ENCODE results near the gene C2orf49.

The C2orf49 gene

DNA sequence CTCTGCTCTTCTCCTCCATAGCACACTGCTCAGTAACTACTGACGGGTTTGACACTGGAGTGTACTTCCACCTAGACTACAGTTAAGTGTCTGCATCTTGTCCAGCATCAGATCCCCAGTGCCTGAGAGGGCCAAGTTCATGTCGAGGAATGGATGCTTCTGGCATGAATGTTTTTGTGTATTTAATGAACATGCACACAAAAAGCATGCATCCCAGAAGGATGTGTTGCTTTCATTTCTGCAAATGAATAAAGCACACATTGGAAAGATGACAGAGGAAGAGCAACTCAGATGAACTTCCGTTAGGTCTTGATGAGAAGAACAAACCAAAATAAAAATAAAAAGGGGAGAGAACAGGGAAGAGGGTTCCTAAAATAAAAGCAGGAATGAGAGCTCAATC, 27.9 kb downstream of the C2orf49 start:
- WGBS (ENCODE audit: extremely low coverage, insufficient coverage, insufficient read length), result no CpG with 5 or more reads among the region's 3 CpGs
- no peak overlapping the region for H3K4ac ChIP-seq (ENCODE audit: low read depth, low read length)
- no peaks in the 10 kb centered on the region for H3K79me1 ChIP-seq (ENCODE audit: low read length)

GRCh38 chr2:105368759-105369408, 31.5 kb downstream of the C2orf49 start:
- H3K4me1 ChIP-seq (ENCODE audit: control insufficient read depth in 1 of 2, insufficient read depth in 2 of 2, low read length in 2 of 2), result peaks cover 0 to 2% of the 10 kb centered on the region in 2 experiments
- no peak overlapping the region for H3K14ac ChIP-seq (ENCODE audit: low read length)
- no peaks in the 10 kb centered on the region for H3K9me3 ChIP-seq (ENCODE audit: insufficient read depth, low read depth, low read length)
- H3K79me2 ChIP-seq (ENCODE audit: control insufficient read depth, insufficient read depth, low read length, poor library complexity), result no peaks in the 10 kb centered on the region
- no peak overlapping the region for H2AK5ac ChIP-seq (ENCODE audit: low read length)
- H3K4me3 ChIP-seq (ENCODE audit: low read depth, low read length), result no peak overlapping the region
- H3K27me3 ChIP-seq (ENCODE audit: insufficient read depth, low read length), result no peaks in the 10 kb centered on the region
- no peak overlapping the region for H2BK5ac ChIP-seq (ENCODE audit: low read depth, low read length, poor library complexity)
- H3K9ac ChIP-seq (ENCODE audit: low read length), result no peak overlapping the region
- H2BK12ac ChIP-seq (ENCODE audit: low read length), result no peak overlapping the region
- H3K4ac ChIP-seq (ENCODE audit: low read depth, low read length), result no peak overlapping the region
- no peak overlapping the region for H3K23ac ChIP-seq (ENCODE audit: low read length)
- peaks cover 44 to 67% of the 10 kb centered on the region in 2 experiments for H3K36me3 ChIP-seq (ENCODE audit: control insufficient read depth in 1 of 2, insufficient read depth in 2 of 2, low read length in 2 of 2)
- no peak overlapping the region for H4K8ac ChIP-seq (ENCODE audit: low read depth, low read length)
- no peak overlapping the region for H2BK120ac ChIP-seq (ENCODE audit: insufficient read depth, low read length, poor library complexity)
- H4K12ac ChIP-seq (ENCODE audit: low read depth, low read length), result no peak overlapping the region
- no peak overlapping the region for H3K18ac ChIP-seq (ENCODE audit: low read length)
- H4K91ac ChIP-seq (ENCODE audit: low read depth, low read length), result no peak overlapping the region
- H3K4me2 ChIP-seq (ENCODE audit: low read length), result no peak overlapping the region
- H3K27ac ChIP-seq (ENCODE audit: low read depth, low read length), result no peak overlapping the region
- WGBS (ENCODE audit: extremely low coverage, insufficient coverage, insufficient read length), result no CpG with 5 or more reads among the region's 8 CpGs
- no peak for DNase-seq
- H2AFZ ChIP-seq (ENCODE audit: insufficient read depth, low read length, poor library complexity), result no peak overlapping the region
- H3K79me1 ChIP-seq (ENCODE audit: low read length), result no peaks in the 10 kb centered on the region

More for the DNA sequence above, 27.9 kb downstream of the C2orf49 start:
- Histone ChIP-seq H3K27ac (ENCODE audit: low read depth, low read length) (no peak overlapping the region), H3K4me2 (ENCODE audit: low read length) (no peak overlapping the region), H4K91ac (ENCODE audit: low read depth, low read length) (no peak overlapping the region), H3K23ac (ENCODE audit: low read length) (no peak overlapping the region), H3K79me2 (ENCODE audit: control insufficient read depth, insufficient read depth, low read length, poor library complexity) (no peaks in the 10 kb centered on the region), H3K9ac (ENCODE audit: low read length) (no peak overlapping the region), H3K4me1 (ENCODE audit: control insufficient read depth in 1 of 2, insufficient read depth in 2 of 2, low read length in 2 of 2) (no peaks in the 10 kb centered on the region), H3K4me3 (ENCODE audit: low read depth, low read length) (no peak overlapping the region), H4K8ac (ENCODE audit: low read depth, low read length) (no peak overlapping the region), H4K12ac (ENCODE audit: low read depth, low read length) (no peak overlapping the region), H2BK120ac (ENCODE audit: insufficient read depth, low read length, poor library complexity) (no peak overlapping the region), H2BK12ac (ENCODE audit: low read length) (no peak overlapping the region), H3K14ac (ENCODE audit: low read length) (no peak overlapping the region), H3K9me3 (ENCODE audit: insufficient read depth, low read depth, low read length) (no peaks in the 10 kb centered on the region), H2AK5ac (ENCODE audit: low read length) (no peak overlapping the region), H3K36me3 (ENCODE audit: control insufficient read depth in 1 of 2, insufficient read depth in 2 of 2, low read length in 2 of 2) (peaks cover 46 to 72% of the 10 kb centered on the region in 2 experiments), H2AFZ (ENCODE audit: insufficient read depth, low read length, poor library complexity) (no peak overlapping the region), H3K27me3 (ENCODE audit: insufficient read depth, low read length) (no peaks in the 10 kb centered on the region), H3K18ac (ENCODE audit: low read length) (no peak overlapping the region), H2BK5ac (ENCODE audit: low read depth, low read length, poor library complexity) (no peak overlapping the region)
- DNase-seq, result no peak

- H3K36me3 ChIP-seq (ENCODE audit: control insufficient read depth in 1 of 2, insufficient read depth in 2 of 2, low read length in 2 of 2), result peaks cover 45 to 66% of the 10 kb centered on the region in 2 experiments
- H3K4me2 ChIP-seq (ENCODE audit: low read length), result no peak overlapping the region
- no peak overlapping the region for H3K4ac ChIP-seq (ENCODE audit: low read depth, low read length)
- H2BK12ac ChIP-seq (ENCODE audit: low read length), result no peak overlapping the region
- no peak overlapping the region for H2AK5ac ChIP-seq (ENCODE audit: low read length)
- no peak overlapping the region for H4K91ac ChIP-seq (ENCODE audit: low read depth, low read length)
- no peak overlapping the region for H3K27ac ChIP-seq (ENCODE audit: low read depth, low read length)
- H3K4me3 ChIP-seq (ENCODE audit: low read depth, low read length), result no peak overlapping the region
- H3K79me2 ChIP-seq (ENCODE audit: control insufficient read depth, insufficient read depth, low read length, poor library complexity), result no peaks in the 10 kb centered on the region
- H3K18ac ChIP-seq (ENCODE audit: low read length), result no peak overlapping the region
- no peak overlapping the region for H2AFZ ChIP-seq (ENCODE audit: insufficient read depth, low read length, poor library complexity)
- H3K14ac ChIP-seq (ENCODE audit: low read length), result no peak overlapping the region
- no peak overlapping the region for H3K23ac ChIP-seq (ENCODE audit: low read length)
- WGBS (ENCODE audit: extremely low coverage, insufficient coverage, insufficient read length), result no CpG with 5 or more reads among the region's 30 CpGs
- H4K12ac ChIP-seq (ENCODE audit: low read depth, low read length), result no peak overlapping the region
- H2BK5ac ChIP-seq (ENCODE audit: low read depth, low read length, poor library complexity), result no peak overlapping the region
- H3K9ac ChIP-seq (ENCODE audit: low read length), result no peak overlapping the region
- no peaks in the 10 kb centered on the region for H3K9me3 ChIP-seq (ENCODE audit: insufficient read depth, low read depth, low read length)
- peaks cover 0 to 2% of the 10 kb centered on the region in 2 experiments for H3K4me1 ChIP-seq (ENCODE audit: control insufficient read depth in 1 of 2, insufficient read depth in 2 of 2, low read length in 2 of 2)
- H2BK120ac ChIP-seq (ENCODE audit: insufficient read depth, low read length, poor library complexity), result no peak overlapping the region
- no peaks in the 10 kb centered on the region for H3K27me3 ChIP-seq (ENCODE audit: insufficient read depth, low read length)
- no peaks in the 10 kb centered on the region for H3K79me1 ChIP-seq (ENCODE audit: low read length)
- peak; percentile 97 to 99 for DNase-seq
- H4K8ac ChIP-seq (ENCODE audit: low read depth, low read length), result no peak overlapping the region
These were observed 32.7 kb downstream of the C2orf49 start for GRCh38 chr2:105369777-105370690.

- no peak overlapping the region for H3K23ac ChIP-seq (ENCODE audit: low read length)
- H3K9ac ChIP-seq (ENCODE audit: low read length), result no peak overlapping the region
- H3K18ac ChIP-seq (ENCODE audit: low read length), result no peak overlapping the region
- no peaks in the 10 kb centered on the region for H3K79me1 ChIP-seq (ENCODE audit: low read length)
- no peak overlapping the region for H2BK5ac ChIP-seq (ENCODE audit: low read depth, low read length, poor library complexity)
- peaks cover 41 to 69% of the 10 kb centered on the region in 2 experiments for H3K36me3 ChIP-seq (ENCODE audit: control insufficient read depth in 1 of 2, insufficient read depth in 2 of 2, low read length in 2 of 2)
- H2AFZ ChIP-seq (ENCODE audit: insufficient read depth, low read length, poor library complexity), result no peak overlapping the region
- no peak overlapping the region for H3K27ac ChIP-seq (ENCODE audit: low read depth, low read length)
- no peak overlapping the region for H2BK12ac ChIP-seq (ENCODE audit: low read length)
- no peak overlapping the region for H3K4me2 ChIP-seq (ENCODE audit: low read length)
- DNase-seq, result peak; percentile 96 to 98
- no peak overlapping the region for H4K91ac ChIP-seq (ENCODE audit: low read depth, low read length)
- no peak overlapping the region for H4K8ac ChIP-seq (ENCODE audit: low read depth, low read length)
- H3K4me1 ChIP-seq (ENCODE audit: control insufficient read depth in 1 of 2, insufficient read depth in 2 of 2, low read length in 2 of 2), result peaks cover 2 to 8% of the 10 kb centered on the region in 2 experiments
- H3K9me3 ChIP-seq (ENCODE audit: insufficient read depth, low read depth, low read length), result no peaks in the 10 kb centered on the region
- no peak overlapping the region for H4K12ac ChIP-seq (ENCODE audit: low read depth, low read length)
- H3K4ac ChIP-seq (ENCODE audit: low read depth, low read length), result no peak overlapping the region
- no peak overlapping the region for H2BK120ac ChIP-seq (ENCODE audit: insufficient read depth, low read length, poor library complexity)
- no peaks in the 10 kb centered on the region for H3K27me3 ChIP-seq (ENCODE audit: insufficient read depth, low read length)
- WGBS (ENCODE audit: extremely low coverage, insufficient coverage, insufficient read length), result no CpG with 5 or more reads among the region's 10 CpGs
- H3K14ac ChIP-seq (ENCODE audit: low read length), result no peak overlapping the region
- H3K4me3 ChIP-seq (ENCODE audit: low read depth, low read length), result no peak overlapping the region
- no peaks in the 10 kb centered on the region for H3K79me2 ChIP-seq (ENCODE audit: control insufficient read depth, insufficient read depth, low read length, poor library complexity)
- H2AK5ac ChIP-seq (ENCODE audit: low read length), result no peak overlapping the region
These were observed 33.8 kb downstream of the C2orf49 start for GRCh38 chr2:105371156-105371555.
